Tibial nerve (tissue), 4 donors: ENCODE data around the gene IFI44L. TPM values are rescaled to one million over a fixed set of nuclear protein-coding genes. Genes with fewer than 3 reads are reported as not detected.

ENCODE experiments used
- DNase-seq, 2 donors: peaks; one replicate each; pipeline ENCODE4 v3.0.0-alpha.2; 2019; ENCODE audit warnings: low spot score in 2 of 2
- H3K27ac ChIP-seq, 4 donors: fragments of 200-600 bp; sonication (generic) in 3 of 4; one replicate each; pipeline ENCODE4 v1.5.1; 2017 to 2019; ENCODE audit warnings: mild to moderate bottlenecking in 1 of 4
- H3K27me3 ChIP-seq, 2 donors: fragments of 200-600 bp; sonication (generic) in 1 of 2; one replicate each; pipeline versions ENCODE4 v1.5.1 to v1.6.0; 2017 to 2019
- H3K36me3 ChIP-seq, 3 donors: fragments of 200-600 bp; sonication (generic); one replicate each; pipeline ENCODE4 v1.5.1; 2018 to 2019
- H3K4me1 ChIP-seq, 4 donors: fragments of 200-600 bp; sonication (generic) in 3 of 4; one replicate each; pipeline ENCODE4 v1.5.1; 2017 to 2019
- H3K4me3 ChIP-seq, 4 donors: fragments of 200-600 bp; sonication (generic) in 3 of 4; one replicate each; pipeline ENCODE4 v1.5.1; 2017 to 2019; ENCODE audit warnings: mild to moderate bottlenecking in 1 of 4, moderate library complexity in 1 of 4
- H3K9me3 ChIP-seq, 4 donors: fragments of 200-600 bp; sonication (generic) in 3 of 4; one replicate each; pipeline ENCODE4 v1.5.1; 2017 to 2019
- EP300 ChIP-seq, 2 donors: sonication (generic); formaldehyde crosslinking; IDR thresholded peaks; one replicate each; pipeline ENCODE4 v1.6.1; 2017; ENCODE audit warnings: antibody characterized with exemption in 2 of 2, mild to moderate bottlenecking in 1 of 2
- POLR2A ChIP-seq, 2 donors: fragments of 450-650 bp; IDR thresholded peaks; one replicate each; pipeline ENCODE4 v1.6.1; 2017; ENCODE audit warnings: antibody characterized with exemption in 2 of 2, mild to moderate bottlenecking in 2 of 2, moderate library complexity in 2 of 2
- WGBS, 2 donors: methylation state at CpG; one replicate each; pipeline ENCODE4 v1.1.5; 2018; 5-methylcytosine and 5-hydroxymethylcytosine counted together
- total RNA-seq, 4 donors: library from RNA; depleted of rRNA; stranded (reverse); fragments of >200 nt; gene quantifications; one replicate each; pipeline ENCODE4 v1.1.0, GENCODE V29; 2016
- TF ChIP-seq, protein P1 (sequence below), 5 experiments: fragments of 200-600 bp in 3 of 5; fragments of 450-650 bp in 2 of 5; sonication (generic) in 3 of 5; IDR thresholded peaks; one replicate each; pipeline ENCODE4 v1.5.1; 2016 to 2019; ENCODE audit warnings: antibody characterized with exemption in 5 of 5, mild to moderate bottlenecking in 3 of 5, moderate library complexity in 2 of 5

Gene IFI44L
- total RNA-seq, 4 donors from 2014 or later: 7.3 to 25.8 (median 13.2) TPM

GRCh38 chr1:78599294-78599693 is 21.0 kb upstream of the IFI44L start:
- Histone ChIP-seq H3K4me1 (no peaks in the 10 kb centered on the region), H3K27ac (no peak overlapping the region), H3K9me3 (peaks cover 0 to 6% (median 0%) of the 10 kb centered on the region in 4 donors), H3K27me3 (no peaks in the 10 kb centered on the region), H3K36me3 (no peaks in the 10 kb centered on the region), H3K4me3 (no peak overlapping the region)
- 65 to 89% methylated on average over 4 of the region's 4 CpGs for WGBS, 2 donors
- DNase-seq: no peak
- TF ChIP-seq, protein P1, sequence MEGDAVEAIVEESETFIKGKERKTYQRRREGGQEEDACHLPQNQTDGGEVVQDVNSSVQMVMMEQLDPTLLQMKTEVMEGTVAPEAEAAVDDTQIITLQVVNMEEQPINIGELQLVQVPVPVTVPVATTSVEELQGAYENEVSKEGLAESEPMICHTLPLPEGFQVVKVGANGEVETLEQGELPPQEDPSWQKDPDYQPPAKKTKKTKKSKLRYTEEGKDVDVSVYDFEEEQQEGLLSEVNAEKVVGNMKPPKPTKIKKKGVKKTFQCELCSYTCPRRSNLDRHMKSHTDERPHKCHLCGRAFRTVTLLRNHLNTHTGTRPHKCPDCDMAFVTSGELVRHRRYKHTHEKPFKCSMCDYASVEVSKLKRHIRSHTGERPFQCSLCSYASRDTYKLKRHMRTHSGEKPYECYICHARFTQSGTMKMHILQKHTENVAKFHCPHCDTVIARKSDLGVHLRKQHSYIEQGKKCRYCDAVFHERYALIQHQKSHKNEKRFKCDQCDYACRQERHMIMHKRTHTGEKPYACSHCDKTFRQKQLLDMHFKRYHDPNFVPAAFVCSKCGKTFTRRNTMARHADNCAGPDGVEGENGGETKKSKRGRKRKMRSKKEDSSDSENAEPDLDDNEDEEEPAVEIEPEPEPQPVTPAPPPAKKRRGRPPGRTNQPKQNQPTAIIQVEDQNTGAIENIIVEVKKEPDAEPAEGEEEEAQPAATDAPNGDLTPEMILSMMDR (IDR thresholded peaks at IDR 0.05): no peak
- TF ChIP-seq EP300 (IDR thresholded peaks at IDR 0.05) (no peak), POLR2A (IDR thresholded peaks at IDR 0.05) (no peak)

- Histone ChIP-seq H3K4me1 (no peaks in the 10 kb centered on the region), H3K27me3 (no peaks in the 10 kb centered on the region), H3K9me3 (no peaks in the 10 kb centered on the region), H3K36me3 (no peaks in the 10 kb centered on the region), H3K27ac (no peak overlapping the region), H3K4me3 (no peak overlapping the region)
- TF ChIP-seq POLR2A (IDR thresholded peaks at IDR 0.05): no peak
- TF ChIP-seq EP300 (IDR thresholded peaks at IDR 0.05): no peak
- TF ChIP-seq, protein P1 (IDR thresholded peaks at IDR 0.05): no peak
- no peak for DNase-seq
- 46 to 49% methylated on average over 1 of the region's 1 CpG for WGBS, 2 donors
Observed at GRCh38 chr1:78601068-78601467, 19.2 kb upstream of the IFI44L start.

GRCh38 chr1:78603206-78603605 is 17.0 kb upstream of the IFI44L start:
- 92 to 96% methylated on average over 1 of the region's 1 CpG for WGBS, 2 donors

GRCh38 chr1:78604643-78605042 is 15.6 kb upstream of the IFI44L start:
- H3K4me1 ChIP-seq: peaks cover 0 to 10% (median 0%) of the 10 kb centered on the region in 4 donors
- TF ChIP-seq, protein P1 (IDR thresholded peaks at IDR 0.05): no peak
- TF ChIP-seq EP300 (IDR thresholded peaks at IDR 0.05) (no peak), POLR2A (IDR thresholded peaks at IDR 0.05) (no peak)
- no peak overlapping the region for H3K4me3 ChIP-seq
- DNase-seq: no peak
- H3K36me3 ChIP-seq: no peaks in the 10 kb centered on the region
- H3K27me3 ChIP-seq: no peaks in the 10 kb centered on the region
- WGBS, 2 donors: 82 to 84% methylated on average over 5 of the region's 5 CpGs
- no peaks in the 10 kb centered on the region for H3K9me3 ChIP-seq
- no peak overlapping the region for H3K27ac ChIP-seq

More at GRCh38 chr1:78603206-78603605, 17.0 kb upstream of the IFI44L start:
- H3K36me3 ChIP-seq: no peaks in the 10 kb centered on the region
- no peak for TF ChIP-seq POLR2A (IDR thresholded peaks at IDR 0.05)
- TF ChIP-seq EP300 (IDR thresholded peaks at IDR 0.05): no peak
- TF ChIP-seq, protein P1 (IDR thresholded peaks at IDR 0.05): no peak
- no peak overlapping the region for H3K4me3 ChIP-seq
- no peaks in the 10 kb centered on the region for H3K27me3 ChIP-seq
- peaks cover 0 to 10% (median 0%) of the 10 kb centered on the region in 4 donors for H3K4me1 ChIP-seq
- H3K9me3 ChIP-seq: no peaks in the 10 kb centered on the region
- DNase-seq: no peak
- no peak overlapping the region for H3K27ac ChIP-seq

DNA sequence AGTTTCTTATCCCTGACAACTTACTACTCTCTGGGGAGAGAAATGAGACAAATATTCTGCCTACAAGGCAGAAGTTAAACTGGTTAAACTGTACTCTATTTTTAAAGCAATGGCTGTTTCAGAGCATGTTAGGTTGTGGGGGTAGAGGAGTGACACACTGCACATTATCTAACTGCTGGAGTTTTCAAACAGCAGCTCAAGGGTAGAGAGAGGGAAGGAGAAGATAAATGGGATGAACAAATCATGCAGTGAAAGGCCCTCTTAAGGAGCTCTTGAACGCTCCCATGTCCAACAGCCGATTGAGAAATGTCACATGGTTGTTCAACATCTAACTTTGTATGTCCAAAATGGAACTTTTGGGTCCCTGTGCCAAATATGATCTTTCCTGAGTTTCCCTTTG is 14.0 kb upstream of the IFI44L start:
- Histone ChIP-seq H3K4me3 (no peak overlapping the region), H3K27me3 (no peaks in the 10 kb centered on the region), H3K9me3 (no peaks in the 10 kb centered on the region), H3K36me3 (no peaks in the 10 kb centered on the region), H3K4me1 (peaks cover 0 to 10% (median 0%) of the 10 kb centered on the region in 4 donors), H3K27ac (no peak overlapping the region)
- DNase-seq: no peak
- WGBS, 2 donors: 63 to 78% methylated on average over 2 of the region's 2 CpGs
- TF ChIP-seq EP300 (IDR thresholded peaks at IDR 0.05) (no peak), POLR2A (IDR thresholded peaks at IDR 0.05) (no peak)
- TF ChIP-seq, protein P1 (IDR thresholded peaks at IDR 0.05): no peak
